PC-9 (cell line): ENCODE results near the gene UGGT2.

ENCODE experiments used
- CTCF ChIP-seq: fragments of 200-600 bp; sonication (generic); conservative IDR thresholded peaks from 2 replicates; pipeline ENCODE4 v1.6.1; 2017; ENCODE audit warnings: mixed run types, antibody characterized with exemption, mild to moderate bottlenecking, moderate library complexity
- EZH2 ChIP-seq: fragments of 200-600 bp; sonication (generic); IDR thresholded peaks from 2 replicates; pipeline ENCODE4 v1.8.0; 2017; ENCODE audit warnings: antibody characterized with exemption, low read depth

GRCh38 chr13:96089749-96090239, 36.6 kb upstream of the UGGT2 start, which contains the start of gene HS6ST3:
- TF ChIP-seq EZH2 (0 out of 2 replicates have a peak, but pooled peaks have one; percentile 73), CTCF (no peak)
